Measurements from ENCODE around the gene WNT2. TPM values are rescaled to one million over a fixed set of nuclear protein-coding genes. Genes with fewer than 3 reads are reported as not detected.
"Not testable (repeated sequence)": the region's sequence is repeated elsewhere in the genome, so short reads cannot be mapped to it uniquely, and the experiment has no call there.

The WNT2 gene
- total RNA-seq, 1 donor, result under 0.01 TPM

DNA sequence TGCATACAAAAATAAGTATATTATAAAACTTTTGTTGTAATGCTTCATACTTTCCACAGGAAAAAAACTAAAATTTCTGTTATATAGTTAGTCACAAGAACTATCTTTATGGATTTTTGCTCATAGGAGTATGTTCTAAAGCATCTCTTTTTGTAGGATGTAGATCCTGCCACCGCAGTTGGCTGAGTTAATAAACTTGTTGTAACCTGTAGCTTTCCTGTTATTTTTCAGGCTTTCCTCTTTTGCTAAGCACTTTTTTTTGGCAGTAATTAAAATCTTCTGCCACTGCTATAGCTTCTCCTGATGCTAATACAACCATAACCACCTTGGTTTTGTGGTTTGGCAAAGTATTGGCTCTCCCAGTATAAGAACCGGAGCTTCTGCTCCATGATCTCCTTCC is 60.3 kb downstream of the WNT2 start:
- no peaks in the 10 kb centered on the region for H3K4me1 ChIP-seq (ENCODE audit: insufficient read depth, low read length)
- H3K27me3 ChIP-seq (ENCODE audit: insufficient read depth, low read length), result no peaks in the 10 kb centered on the region
- H3K9me3 ChIP-seq (ENCODE audit: low read depth, low read length), result no peaks in the 10 kb centered on the region
- H3K4me3 ChIP-seq (ENCODE audit: low read length), result no peak overlapping the region

DNA sequence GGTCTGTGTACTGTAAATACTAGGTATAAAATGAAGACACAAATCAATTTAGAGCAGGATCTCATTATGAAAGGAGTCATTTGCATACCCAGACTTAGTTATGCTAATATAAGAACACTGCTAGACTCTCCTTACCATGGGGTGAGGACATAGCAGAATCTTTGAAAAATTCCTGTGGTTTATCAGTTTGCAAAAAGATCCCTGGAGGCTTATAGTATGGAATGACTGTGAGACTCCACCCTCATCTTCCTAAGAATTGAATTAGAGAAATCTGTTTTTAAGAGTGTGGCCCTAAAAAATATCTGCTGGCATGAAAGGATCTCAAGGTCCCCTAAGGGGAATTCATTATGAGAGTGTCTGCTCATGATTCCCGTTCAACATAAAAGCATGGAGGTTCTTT is 63.2 kb downstream of the WNT2 start:
- Histone ChIP-seq H3K4me3 (ENCODE audit: low read length) (no peak overlapping the region), H3K27me3 (ENCODE audit: insufficient read depth, low read length) (no peaks in the 10 kb centered on the region), H3K4me1 (ENCODE audit: insufficient read depth, low read length) (no peaks in the 10 kb centered on the region), H3K9me3 (ENCODE audit: low read depth, low read length) (no peaks in the 10 kb centered on the region)

DNA sequence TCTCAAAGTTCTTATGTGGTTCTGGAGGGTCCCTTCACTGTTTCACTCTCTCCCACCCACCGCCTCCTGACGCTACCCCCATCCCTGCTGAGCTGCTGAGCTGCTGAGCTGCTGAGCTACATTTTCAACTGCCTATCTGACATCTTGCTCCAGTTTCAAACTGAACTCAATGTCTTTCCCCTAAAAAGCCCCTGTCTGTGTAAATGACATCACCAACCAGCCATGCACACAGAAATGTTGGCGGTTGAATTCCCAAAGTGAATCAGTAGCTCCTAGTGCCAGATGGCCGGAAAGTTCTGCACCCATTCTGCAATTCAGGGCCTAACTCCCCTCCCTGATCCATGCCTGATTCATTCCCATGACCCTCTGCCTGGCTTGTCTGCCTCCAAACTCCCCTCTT is 71.2 kb downstream of the WNT2 start:
- Histone ChIP-seq H3K27me3 (ENCODE audit: insufficient read depth, low read length) (no peaks in the 10 kb centered on the region), H3K9me3 (ENCODE audit: low read depth, low read length) (no peaks in the 10 kb centered on the region), H3K4me3 (ENCODE audit: low read length) (no peak overlapping the region), H3K4me1 (ENCODE audit: insufficient read depth, low read length) (no peaks in the 10 kb centered on the region)

DNA sequence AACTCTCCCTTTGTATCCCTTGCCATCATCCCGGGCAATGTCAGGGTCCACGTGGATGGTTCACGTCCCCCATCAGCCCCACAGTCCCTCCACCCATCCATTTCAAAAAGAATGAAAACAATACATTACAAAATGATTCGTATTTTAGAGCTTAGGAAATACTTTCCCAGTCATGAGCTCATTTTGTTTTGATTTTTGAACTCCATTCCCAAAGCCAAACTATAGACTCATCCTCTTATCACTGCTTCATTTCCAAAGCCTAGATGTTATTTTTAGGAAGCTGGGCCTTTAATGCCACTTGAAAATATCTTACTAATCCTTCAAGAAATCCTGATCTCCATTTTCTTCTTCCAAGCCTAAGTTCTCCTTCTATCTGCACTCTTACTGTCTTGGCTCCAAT is 72.1 kb downstream of the WNT2 start:
- H3K9me3 ChIP-seq (ENCODE audit: low read depth, low read length), result no peaks in the 10 kb centered on the region
- H3K27me3 ChIP-seq (ENCODE audit: insufficient read depth, low read length), result no peaks in the 10 kb centered on the region
- no peaks in the 10 kb centered on the region for H3K4me1 ChIP-seq (ENCODE audit: insufficient read depth, low read length)
- no peak overlapping the region for H3K4me3 ChIP-seq (ENCODE audit: low read length)

DNA sequence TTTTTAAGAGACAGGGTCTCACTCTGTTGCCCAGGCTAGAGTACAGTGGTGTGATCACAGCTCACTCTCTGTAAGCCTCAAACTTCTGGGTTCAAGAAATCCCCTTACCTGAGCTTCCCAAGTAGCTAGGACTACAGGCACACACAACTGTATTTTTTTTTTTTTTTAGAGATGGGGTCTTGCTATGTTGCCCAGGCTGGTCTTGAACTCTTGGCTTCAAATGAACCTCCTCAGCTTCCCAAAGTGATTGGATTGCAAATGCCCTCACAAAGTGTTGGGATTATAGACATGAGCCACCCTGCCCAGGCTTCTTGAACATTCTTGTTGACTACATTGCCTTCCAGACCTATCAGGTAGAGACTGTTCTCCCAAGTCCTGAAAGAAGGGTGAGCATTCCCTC is 72.6 kb downstream of the WNT2 start:
- Histone ChIP-seq H3K4me1 (ENCODE audit: insufficient read depth, low read length) (no peaks in the 10 kb centered on the region), H3K4me3 (ENCODE audit: low read length) (no peak overlapping the region), H3K9me3 (ENCODE audit: low read depth, low read length) (no peaks in the 10 kb centered on the region), H3K27me3 (ENCODE audit: insufficient read depth, low read length) (no peaks in the 10 kb centered on the region)

DNA sequence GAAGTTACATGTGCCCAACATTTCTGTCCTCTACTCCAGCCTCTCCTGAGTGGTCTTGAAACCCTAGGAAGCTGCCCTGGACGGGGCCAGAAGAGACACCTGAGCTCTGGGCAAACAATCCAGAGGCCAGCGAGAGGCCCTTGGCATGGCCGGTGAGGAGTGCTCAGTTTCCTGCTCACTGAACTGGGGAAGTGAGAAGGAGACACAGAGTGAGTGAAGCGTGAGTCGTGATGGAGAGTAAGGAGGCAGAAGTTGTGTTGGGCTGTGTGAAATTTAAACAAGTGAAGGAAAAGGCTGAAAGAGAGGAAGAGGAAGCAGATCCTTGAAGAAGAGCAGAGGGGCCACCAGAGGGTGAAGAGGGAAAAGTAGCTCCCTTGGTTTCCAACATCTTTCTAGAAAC is 73.2 kb downstream of the WNT2 start:
- Histone ChIP-seq H3K4me3 (ENCODE audit: low read length) (no peak overlapping the region), H3K27me3 (ENCODE audit: insufficient read depth, low read length) (no peaks in the 10 kb centered on the region), H3K4me1 (ENCODE audit: insufficient read depth, low read length) (no peaks in the 10 kb centered on the region), H3K9me3 (ENCODE audit: low read depth, low read length) (no peaks in the 10 kb centered on the region)

DNA sequence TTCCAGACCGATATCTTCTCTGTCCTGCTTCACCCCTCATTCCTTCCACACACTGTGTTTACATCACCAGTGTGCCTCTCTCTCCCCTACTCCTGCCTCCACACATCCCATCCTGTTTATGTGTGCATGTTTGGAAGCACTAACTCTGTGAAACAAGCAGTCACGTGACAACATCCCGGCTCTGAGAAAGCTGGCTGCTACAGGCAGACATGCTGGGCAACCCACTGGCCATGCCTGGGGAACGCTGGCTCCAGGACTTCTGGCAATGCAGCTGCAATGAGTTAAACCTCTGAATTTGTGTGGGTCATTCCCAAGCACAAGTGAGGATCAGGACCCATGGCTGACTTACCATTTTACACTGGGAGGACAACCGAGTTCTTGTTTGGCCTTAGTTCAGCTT is 74.0 kb downstream of the WNT2 start:
- H3K27me3 ChIP-seq (ENCODE audit: insufficient read depth, low read length), result no peaks in the 10 kb centered on the region
- H3K4me3 ChIP-seq (ENCODE audit: low read length), result no peak overlapping the region
- no peaks in the 10 kb centered on the region for H3K9me3 ChIP-seq (ENCODE audit: low read depth, low read length)
- no peaks in the 10 kb centered on the region for H3K4me1 ChIP-seq (ENCODE audit: insufficient read depth, low read length)

DNA sequence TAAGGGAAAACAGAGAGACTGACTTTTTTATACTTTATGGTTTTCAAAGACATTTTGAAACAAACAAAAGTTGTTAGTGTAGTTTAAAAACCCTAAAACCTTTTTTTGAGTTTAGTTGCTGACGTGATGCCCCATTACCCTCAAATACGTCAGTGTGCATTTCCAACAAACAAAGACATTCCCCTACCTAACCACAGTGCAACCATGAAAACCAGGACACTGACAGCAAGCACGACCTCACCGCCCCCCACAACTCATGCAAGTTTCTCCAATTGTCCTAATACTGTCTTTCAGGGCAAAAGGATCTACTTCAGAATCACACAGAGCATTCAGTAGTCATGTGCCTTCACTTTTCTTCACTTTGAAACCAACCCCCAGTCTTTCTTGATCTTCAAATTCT is 75.0 kb downstream of the WNT2 start:
- Histone ChIP-seq H3K4me1 (ENCODE audit: insufficient read depth, low read length) (no peaks in the 10 kb centered on the region), H3K9me3 (ENCODE audit: low read depth, low read length) (no peaks in the 10 kb centered on the region), H3K4me3 (ENCODE audit: low read length) (no peak overlapping the region), H3K27me3 (ENCODE audit: insufficient read depth, low read length) (no peaks in the 10 kb centered on the region)

DNA sequence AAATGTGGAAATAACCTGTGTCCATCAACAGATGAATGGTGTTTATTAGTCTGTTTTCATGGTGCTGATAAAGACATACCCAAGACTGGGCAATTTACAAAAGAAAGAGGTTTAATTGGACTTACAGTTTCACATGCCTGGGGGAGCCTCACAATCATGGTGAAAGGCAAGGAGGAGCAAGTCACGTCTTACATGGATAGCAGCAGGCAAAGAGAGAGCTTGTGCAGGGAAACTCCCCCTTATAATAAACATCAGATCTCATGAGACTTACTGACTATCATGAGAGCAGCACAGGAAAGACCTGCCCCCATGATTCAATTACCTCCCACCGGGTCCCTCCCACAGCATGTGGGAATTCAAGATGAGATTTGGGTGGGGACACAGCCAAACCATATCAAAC is 77.2 kb downstream of the WNT2 start:
- not testable (repeated sequence) for H3K9me3 ChIP-seq (ENCODE audit: low read depth, low read length); H3K4me3 ChIP-seq (ENCODE audit: low read length); H3K27me3 ChIP-seq (ENCODE audit: insufficient read depth, low read length); H3K4me1 ChIP-seq (ENCODE audit: insufficient read depth, low read length)

DNA sequence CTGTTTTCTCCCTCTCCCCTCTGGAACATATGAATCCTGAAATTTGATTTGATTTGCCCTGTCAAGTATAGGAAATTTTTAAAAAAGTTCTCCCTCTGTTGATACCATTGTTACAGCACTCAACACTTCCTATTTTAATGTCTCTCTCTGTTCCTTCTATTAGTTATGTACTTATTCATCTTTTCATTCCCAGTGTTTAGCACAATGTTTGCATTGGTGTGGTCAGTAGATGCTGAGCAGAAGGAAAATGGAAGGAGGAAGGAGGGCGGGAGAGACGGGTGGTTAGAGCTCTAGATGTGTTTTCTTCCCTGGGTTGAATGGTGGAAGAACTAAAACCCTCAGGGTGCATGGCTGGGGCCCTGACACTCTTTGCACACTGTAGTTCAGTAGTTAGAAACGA is 79.5 kb downstream of the WNT2 start:
- no peaks in the 10 kb centered on the region for H3K27me3 ChIP-seq (ENCODE audit: insufficient read depth, low read length)
- H3K4me3 ChIP-seq (ENCODE audit: low read length), result no peak overlapping the region
- H3K9me3 ChIP-seq (ENCODE audit: low read depth, low read length), result no peaks in the 10 kb centered on the region
- no peaks in the 10 kb centered on the region for H3K4me1 ChIP-seq (ENCODE audit: insufficient read depth, low read length)

DNA sequence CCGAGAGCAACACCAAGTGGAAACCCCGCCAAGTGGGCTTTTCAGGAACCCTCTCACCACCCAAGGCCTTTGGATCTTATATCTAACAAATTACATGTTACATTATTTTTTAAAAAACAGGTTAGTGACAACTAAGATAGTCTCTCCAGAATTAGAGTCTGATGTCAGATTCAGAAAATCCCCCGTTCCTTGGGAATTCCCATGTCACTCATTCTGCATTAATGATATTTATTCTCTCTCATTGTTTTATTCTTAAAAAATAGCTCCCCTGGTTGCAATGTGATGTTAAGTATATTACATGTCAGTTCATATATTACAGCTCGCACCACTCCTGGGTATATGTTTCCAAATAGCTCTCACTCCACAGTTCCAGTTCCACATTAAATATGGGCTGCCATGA is 81.8 kb downstream of the WNT2 start:
- Histone ChIP-seq H3K4me1 (ENCODE audit: insufficient read depth, low read length) (no peaks in the 10 kb centered on the region), H3K27me3 (ENCODE audit: insufficient read depth, low read length) (no peaks in the 10 kb centered on the region), H3K4me3 (ENCODE audit: low read length) (no peak overlapping the region), H3K9me3 (ENCODE audit: low read depth, low read length) (no peaks in the 10 kb centered on the region)

DNA sequence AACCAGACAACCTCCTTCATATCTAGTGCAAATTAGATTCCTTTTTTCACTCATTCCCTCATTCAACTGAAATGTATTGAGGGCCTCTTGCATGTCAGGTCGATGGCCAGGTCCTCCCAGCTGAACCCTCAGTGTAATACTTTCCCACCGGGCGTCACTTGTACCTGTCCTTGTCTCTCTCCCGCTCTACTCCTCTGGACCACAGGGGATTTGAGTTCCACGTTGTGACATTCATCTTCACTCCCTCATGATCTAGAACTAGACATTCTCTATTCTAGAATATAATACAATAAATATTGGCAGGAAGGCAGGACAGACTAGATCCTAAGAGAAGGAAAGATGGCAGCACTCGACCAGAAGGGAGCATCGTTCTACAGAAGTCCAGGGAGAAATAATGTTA is 83.9 kb downstream of the WNT2 start:
- Histone ChIP-seq H3K9me3 (ENCODE audit: low read depth, low read length) (no peaks in the 10 kb centered on the region), H3K4me3 (ENCODE audit: low read length) (no peak overlapping the region), H3K27me3 (ENCODE audit: insufficient read depth, low read length) (no peaks in the 10 kb centered on the region), H3K4me1 (ENCODE audit: insufficient read depth, low read length) (no peaks in the 10 kb centered on the region)

DNA sequence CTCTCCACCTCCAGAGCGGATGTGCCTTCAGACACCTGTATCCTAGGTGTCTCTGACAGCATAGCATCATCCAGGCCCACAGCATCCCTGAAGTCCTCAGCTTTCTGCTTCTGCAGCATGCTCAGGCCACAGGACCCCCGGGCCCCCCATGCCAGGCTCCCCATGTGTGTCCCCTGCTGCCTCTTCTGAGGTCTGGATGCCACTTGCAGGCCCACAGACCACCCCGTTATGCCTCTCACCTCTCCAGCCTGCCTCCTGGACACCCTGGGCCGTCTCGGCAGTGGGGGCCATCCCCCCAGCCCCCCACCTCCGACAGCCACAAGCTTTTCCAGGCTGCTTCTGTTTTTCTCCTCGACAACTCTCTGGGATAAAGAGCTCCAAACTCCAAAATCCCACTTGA is 84.4 kb downstream of the WNT2 start:
- H3K4me3 ChIP-seq (ENCODE audit: low read length), result no peak overlapping the region
- no peaks in the 10 kb centered on the region for H3K9me3 ChIP-seq (ENCODE audit: low read depth, low read length)
- H3K4me1 ChIP-seq (ENCODE audit: insufficient read depth, low read length), result no peaks in the 10 kb centered on the region
- H3K27me3 ChIP-seq (ENCODE audit: insufficient read depth, low read length), result no peaks in the 10 kb centered on the region

DNA sequence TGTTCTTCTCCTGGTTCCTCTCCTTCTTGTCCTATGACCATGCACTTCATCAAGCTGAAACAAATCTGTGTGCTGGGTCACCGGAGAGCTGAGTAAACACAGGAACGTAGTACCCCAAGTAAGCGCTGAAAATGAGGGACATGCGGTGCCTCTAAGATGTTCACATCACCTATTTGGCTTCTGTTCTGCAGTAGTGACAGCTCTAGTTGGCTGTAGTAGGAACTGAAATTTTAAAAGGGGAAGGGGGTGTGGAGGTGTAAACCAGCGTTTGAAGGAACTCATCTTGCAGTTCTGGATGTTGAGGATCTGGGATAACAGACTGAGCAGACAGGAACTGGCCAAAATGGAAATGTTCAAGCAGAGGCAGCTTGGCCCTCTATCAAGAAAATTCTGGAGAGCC is 85.2 kb downstream of the WNT2 start:
- H3K27me3 ChIP-seq (ENCODE audit: insufficient read depth, low read length), result no peaks in the 10 kb centered on the region
- no peaks in the 10 kb centered on the region for H3K4me1 ChIP-seq (ENCODE audit: insufficient read depth, low read length)
- no peak overlapping the region for H3K4me3 ChIP-seq (ENCODE audit: low read length)
- H3K9me3 ChIP-seq (ENCODE audit: low read depth, low read length), result no peaks in the 10 kb centered on the region

DNA sequence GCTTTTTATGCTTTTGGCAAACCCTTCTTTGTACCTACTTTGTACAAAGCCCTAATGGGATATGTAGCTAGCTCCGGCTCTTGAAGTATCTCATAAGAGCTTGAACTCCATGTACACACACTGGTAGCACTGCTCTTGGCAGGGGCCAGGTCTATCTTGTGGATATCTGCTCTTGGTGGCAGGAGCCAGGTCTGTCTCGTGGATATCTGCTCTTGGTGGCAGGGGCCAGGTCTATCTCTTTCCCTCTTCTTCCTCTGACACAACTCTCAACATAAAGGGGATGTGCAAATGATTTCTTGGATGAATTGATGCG is 91.9 kb downstream of the WNT2 start:
- Histone ChIP-seq H3K9me3 (ENCODE audit: low read depth, low read length) (no peaks in the 10 kb centered on the region), H3K4me3 (ENCODE audit: low read length) (no peak overlapping the region), H3K27me3 (ENCODE audit: insufficient read depth, low read length) (no peaks in the 10 kb centered on the region), H3K4me1 (ENCODE audit: insufficient read depth, low read length) (no peaks in the 10 kb centered on the region)

DNA sequence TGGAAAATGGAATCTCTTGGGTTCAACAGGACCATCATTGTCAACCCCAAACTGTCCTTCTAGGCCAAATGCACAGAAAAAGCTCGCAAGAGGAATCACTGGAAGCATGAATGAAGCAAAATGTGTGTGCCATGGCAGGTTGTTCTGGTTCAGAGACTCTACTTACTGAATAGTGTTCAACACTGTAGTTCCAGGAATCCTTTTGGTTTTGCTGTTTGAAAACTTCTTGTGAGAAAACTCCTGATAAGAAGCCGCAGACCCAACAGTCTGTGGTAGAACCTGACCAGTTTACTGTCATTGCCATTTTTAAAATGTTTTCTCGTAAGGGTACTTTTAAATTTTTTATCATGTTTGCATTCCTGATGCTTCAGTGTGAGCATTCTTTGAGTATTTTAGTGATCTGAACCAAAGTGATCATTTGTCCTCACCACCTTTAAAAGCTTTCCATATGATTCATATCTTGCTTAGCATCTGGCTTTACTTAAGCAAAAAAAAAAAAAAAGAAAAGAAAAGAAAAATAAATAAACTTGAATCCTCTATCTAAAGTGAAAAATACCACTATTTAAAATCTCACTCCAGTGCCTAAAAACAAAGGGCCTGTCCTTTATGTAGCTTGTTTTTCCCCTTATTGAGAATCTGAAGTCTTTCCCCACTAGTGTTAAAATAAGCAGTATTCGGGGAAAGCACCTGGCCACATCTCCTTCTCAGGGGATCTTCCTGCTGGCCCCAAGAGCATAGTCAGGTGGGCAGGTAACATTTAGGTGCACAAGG is 92.4 kb downstream of the WNT2 start:
- H3K4me3 ChIP-seq (ENCODE audit: low read length), result no peak overlapping the region
- no peaks in the 10 kb centered on the region for H3K27me3 ChIP-seq (ENCODE audit: insufficient read depth, low read length)
- no peaks in the 10 kb centered on the region for H3K4me1 ChIP-seq (ENCODE audit: insufficient read depth, low read length)
- H3K9me3 ChIP-seq (ENCODE audit: low read depth, low read length), result no peaks in the 10 kb centered on the region

Data from mononuclear cell (primary cell).